Mucosa of rectum (tissue), 2 donors: ENCODE data around the gene DMRTC2.

Experiments
- H3K27ac ChIP-seq, 2 donors: one replicate each; pipeline ENCODE4 v1.7.0; 2013; ENCODE audit warnings: inconsistent platforms in 2 of 2, low read depth in 2 of 2, low read length in 2 of 2
- H3K27me3 ChIP-seq, 2 donors: one replicate each; pipeline ENCODE4 v1.7.0; 2013; ENCODE audit warnings: low read length in 2 of 2; ENCODE audit not compliant: control insufficient read depth in 2 of 2, insufficient read depth in 2 of 2
- H3K36me3 ChIP-seq, 2 donors: one replicate each; pipeline ENCODE4 v1.7.0; 2013; ENCODE audit warnings: low read length in 2 of 2; ENCODE audit not compliant: control insufficient read depth in 2 of 2, insufficient read depth in 2 of 2
- H3K4me1 ChIP-seq, 2 donors: one replicate each; pipeline ENCODE4 v1.7.0; 2013; ENCODE audit warnings: low read length in 2 of 2, mild to moderate bottlenecking in 1 of 2; ENCODE audit not compliant: control insufficient read depth in 2 of 2, insufficient read depth in 2 of 2
- H3K4me3 ChIP-seq, 2 donors: one replicate each; pipeline ENCODE4 v1.7.0; 2013; ENCODE audit warnings: low read length in 2 of 2
- H3K9ac ChIP-seq, 2 donors: one replicate each; pipeline ENCODE4 v1.7.0; 2013; ENCODE audit warnings: low read length in 2 of 2, low read depth in 1 of 2, mild to moderate bottlenecking in 1 of 2
- H3K9me3 ChIP-seq, 2 donors: one replicate each; pipeline ENCODE4 v1.7.0; 2013; ENCODE audit warnings: low read length in 2 of 2; ENCODE audit not compliant: control insufficient read depth in 2 of 2
- donor health status: healthy.
- donor health status: Normal muscosa, but diverticular disease.

Gene DMRTC2

GRCh38 chr19:41845001-41845050 is at the start of gene DMRTC2:
Gene DMRTC2 (plus strand): TSS chr19:41845042. CDS start chr19:41847429, 2,387 bp downstream.
- H3K27me3 ChIP-seq, result peaks cover 0 to 5% of the 10 kb centered on the region in 2 donors
- no peaks in the 10 kb centered on the region for H3K36me3 ChIP-seq
- no peaks in the 10 kb centered on the region for H3K4me1 ChIP-seq
- H3K4me3 ChIP-seq, result no peak within 1 kb of the TSS
- H3K9ac ChIP-seq, result no peak within 1 kb of the TSS
- H3K9me3 ChIP-seq, result no peaks in the 10 kb centered on the region
- H3K27ac ChIP-seq, result no peak within 1 kb of the TSS

GRCh38 chr19:41796362-41796761 is 48.5 kb upstream of the DMRTC2 start, which contains the start of gene CEACAM3:
Gene CEACAM3 (plus strand): TSS chr19:41796587. CDS start chr19:41796678, 91 bp downstream.
- Histone ChIP-seq H3K27me3 (peaks cover 3 to 6% of the 10 kb centered on the region in 2 donors), H3K9me3 (no peaks in the 10 kb centered on the region), H3K27ac (no peak within 1 kb of the TSS), H3K9ac (no peak within 1 kb of the TSS), H3K4me3 (no peak within 1 kb of the TSS), H3K36me3 (no peaks in the 10 kb centered on the region), H3K4me1 (peaks cover 3 to 4% of the 10 kb centered on the region in 2 donors)

- Histone ChIP-seq H3K4me1 (peaks cover 6 to 9% of the 10 kb centered on the region in 2 donors), H3K4me3 (no peak overlapping the region), H3K27me3 (peaks cover 3 to 6% of the 10 kb centered on the region in 2 donors), H3K27ac (no peak overlapping the region), H3K9ac (no peak overlapping the region), H3K36me3 (no peaks in the 10 kb centered on the region), H3K9me3 (no peaks in the 10 kb centered on the region)
Observed at GRCh38 chr19:41796901-41797300, 47.9 kb upstream of the DMRTC2 start.

- no peaks in the 10 kb centered on the region for H3K27me3 ChIP-seq
- H3K4me3 ChIP-seq, result no peak overlapping the region
- H3K9ac ChIP-seq, result peak overlapping the region in 1 of 2 donors; percentile 29
- H3K9me3 ChIP-seq, result no peaks in the 10 kb centered on the region
- no peak overlapping the region for H3K27ac ChIP-seq
- H3K4me1 ChIP-seq, result peaks cover 6 to 19% of the 10 kb centered on the region in 2 donors
- H3K36me3 ChIP-seq, result no peaks in the 10 kb centered on the region
Observed at GRCh38 chr19:41799444-41800000, 45.3 kb upstream of the DMRTC2 start.

GRCh38 chr19:41801031-41801430 is 43.8 kb upstream of the DMRTC2 start:
- H3K9me3 ChIP-seq, result no peaks in the 10 kb centered on the region
- no peak overlapping the region for H3K9ac ChIP-seq
- no peaks in the 10 kb centered on the region for H3K27me3 ChIP-seq
- H3K36me3 ChIP-seq, result no peaks in the 10 kb centered on the region
- peaks cover 6 to 19% of the 10 kb centered on the region in 2 donors for H3K4me1 ChIP-seq
- peak overlapping the region in 1 of 2 donors; percentile 32 for H3K27ac ChIP-seq
- no peak overlapping the region for H3K4me3 ChIP-seq

- Histone ChIP-seq H3K27ac (peak overlapping the region in 1 of 2 donors; percentile 41), H3K9ac (no peak overlapping the region), H3K27me3 (no peaks in the 10 kb centered on the region), H3K9me3 (no peaks in the 10 kb centered on the region), H3K4me3 (no peak overlapping the region), H3K4me1 (peaks cover 6 to 19% of the 10 kb centered on the region in 2 donors), H3K36me3 (no peaks in the 10 kb centered on the region)
Observed at GRCh38 chr19:41801792-41802211, 43.0 kb upstream of the DMRTC2 start.

- H3K9me3 ChIP-seq, result no peaks in the 10 kb centered on the region
- H3K4me3 ChIP-seq, result no peak overlapping the region
- no peak overlapping the region for H3K27ac ChIP-seq
- H3K9ac ChIP-seq, result no peak overlapping the region
- H3K27me3 ChIP-seq, result no peaks in the 10 kb centered on the region
- no peaks in the 10 kb centered on the region for H3K36me3 ChIP-seq
- H3K4me1 ChIP-seq, result peaks cover 6 to 19% of the 10 kb centered on the region in 2 donors
Observed at GRCh38 chr19:41802770-41803169, 42.1 kb upstream of the DMRTC2 start.

GRCh38 chr19:41804336-41804735 is 40.5 kb upstream of the DMRTC2 start:
- H3K27me3 ChIP-seq, result no peaks in the 10 kb centered on the region
- no peaks in the 10 kb centered on the region for H3K36me3 ChIP-seq
- H3K9ac ChIP-seq, result no peak overlapping the region
- H3K4me1 ChIP-seq, result peaks cover 3 to 15% of the 10 kb centered on the region in 2 donors
- H3K4me3 ChIP-seq, result no peak overlapping the region
- H3K27ac ChIP-seq, result no peak overlapping the region
- H3K9me3 ChIP-seq, result no peaks in the 10 kb centered on the region

GRCh38 chr19:41807176-41807575 is 37.7 kb upstream of the DMRTC2 start:
- Histone ChIP-seq H3K27me3 (no peaks in the 10 kb centered on the region), H3K9ac (no peak overlapping the region), H3K36me3 (no peaks in the 10 kb centered on the region), H3K4me1 (peaks cover 0 to 7% of the 10 kb centered on the region in 2 donors), H3K4me3 (no peak overlapping the region), H3K9me3 (no peaks in the 10 kb centered on the region), H3K27ac (no peak overlapping the region)

GRCh38 chr19:41808663-41809566 is 35.9 kb upstream of the DMRTC2 start:
- Histone ChIP-seq H3K4me3 (no peak overlapping the region), H3K9me3 (no peaks in the 10 kb centered on the region), H3K27ac (peak overlapping the region in 1 of 2 donors; percentile 9), H3K9ac (no peak overlapping the region), H3K4me1 (no peaks in the 10 kb centered on the region), H3K27me3 (no peaks in the 10 kb centered on the region), H3K36me3 (no peaks in the 10 kb centered on the region)
